Measurements from ENCODE around the gene PORCN. TPM values are rescaled to one million over a fixed set of nuclear protein-coding genes. Genes with fewer than 3 reads are reported as not detected.
A peak's percentile ranks its signal among the peaks of the same experiment; 100 is the strongest.

PORCN gene
- total and polyA plus RNA-seq, 2 of the 4 experiments (the other 2 are of a cell fraction): 4.1 to 10.1 TPM

DNA sequence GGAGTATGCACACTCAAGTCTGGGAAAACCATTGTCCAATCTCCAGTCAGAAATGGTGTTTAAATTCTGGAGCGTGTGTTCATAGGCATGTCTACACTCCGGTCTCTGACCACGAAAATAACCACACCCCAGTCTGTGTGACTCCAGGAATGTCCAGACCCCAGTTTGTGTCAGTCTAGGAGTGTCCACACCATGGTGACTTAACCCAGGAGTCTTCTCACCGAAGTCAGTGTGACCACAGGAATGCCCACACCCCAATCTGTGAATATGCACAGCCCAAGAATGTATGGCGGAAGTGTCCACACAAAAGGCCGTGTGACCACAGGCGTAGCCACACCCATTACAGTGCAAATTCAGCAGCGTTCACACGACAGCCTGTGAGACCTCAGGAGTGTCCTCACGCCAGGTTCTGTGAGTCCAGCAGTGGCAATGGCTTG, 21.4 kb upstream of the PORCN start:
- intact Hi-C loops (cut with micrococcal nuclease): no loop called here
- peak overlapping the region; percentile 63; the same call in 1 of the 2 replicates for H2AK5ac ChIP-seq (ENCODE audit: low read depth, low read length)
- no peak overlapping the region for H3K4me2 ChIP-seq (ENCODE audit: low read depth, low read length)
- H4K20me1 ChIP-seq (ENCODE audit: insufficient read depth, low read length): no peaks in the 10 kb centered on the region
- no peak overlapping the region for H3K4me3 ChIP-seq (ENCODE audit: insufficient read depth, low read depth, low read length)
- peak overlapping the region; percentile 31; the same call in 1 of the 2 replicates for H4K91ac ChIP-seq (ENCODE audit: insufficient read depth, low read depth, low read length)
- ChIA-PET CTCF (interaction anchor here (0.6 kb wide), 1 partner anchor 19 kb away, joined by 4 read pairs; no protein-coding TSS in a partner anchor), POLR2A (ENCODE audit: unreplicated experiment) (no interaction called here)
- H2BK5ac ChIP-seq (ENCODE audit: low read depth, low read length, poor library complexity, severe bottlenecking): no peak overlapping the region
- H3K36me3 ChIP-seq (ENCODE audit: control insufficient read depth, insufficient read depth, low read length): peaks cover 8% of the 10 kb centered on the region
- H4K8ac ChIP-seq (ENCODE audit: low read depth in 2 of 2, low read length in 2 of 2): peak overlapping the region in 1 of 2 experiments; percentile 54; a peak in 1 of 4 replicates
- dilution Hi-C loops (cut with HindIII; ENCODE audit: low sequenced_read_pairs, unreplicated experiment): no loop called here
- H3K14ac ChIP-seq (replicated peaks; ENCODE audit: low read depth, low read length): peak overlapping the region; percentile 3; the same call in 1 of the 2 replicates
- no peaks in the 10 kb centered on the region; the same call in 1 of the 2 replicates for H3K9me3 ChIP-seq (ENCODE audit: control insufficient read depth, insufficient read depth, low read length)
- H3K9ac ChIP-seq (ENCODE audit: low read depth, low read length): no peak overlapping the region
- peak overlapping the region; percentile 61 for H2AFZ ChIP-seq (replicated peaks; ENCODE audit: low read length, poor library complexity)
- no peaks in the 10 kb centered on the region for H3K27me3 ChIP-seq (ENCODE audit: control insufficient read depth, insufficient read depth, low read length)
- WGBS, 2 experiments (ENCODE audit: extremely low coverage in 2 of 2, insufficient read length in 1 of 2): 47% methylated on average over 9 of the region's 10 CpGs; no CpG with 5 or more reads in 1 of the 2 experiments
- H4K5ac ChIP-seq (ENCODE audit: low read depth, low read length): no peak overlapping the region
- H3K27ac ChIP-seq (ENCODE audit: insufficient read depth, low read length): no peak overlapping the region
- DNase-seq: peak; percentile 89
- no peak overlapping the region for H3K56ac ChIP-seq (ENCODE audit: extremely low read depth, insufficient read depth, low read length)
- in situ Hi-C loops (cut with MboI; ENCODE audit: low sequenced_read_pairs): no loop called here
- H3K4me1 ChIP-seq (ENCODE audit: control insufficient read depth, insufficient read depth, low read length): peaks cover 3% of the 10 kb centered on the region
- peak overlapping the region; percentile 4; the same call in 1 of the 2 replicates for H2BK120ac ChIP-seq (ENCODE audit: low read depth, low read length)
- ATAC-seq (ENCODE audit: low read depth): peak; percentile 51
- no TSS peak for BruUV-seq (replicated peaks)
- peak overlapping the region; percentile 0; the same call in 1 of the 2 replicates for H2BK20ac ChIP-seq (ENCODE audit: low read depth, low read length)
- H2AK9ac ChIP-seq (replicated peaks; ENCODE audit: low read depth, low read length, poor library complexity): peak overlapping the region; percentile 76
- no peak overlapping the region for H3K18ac ChIP-seq (ENCODE audit: low read depth, low read length)
- peak overlapping the region; percentile 58 for H3K4ac ChIP-seq (ENCODE audit: low read depth, low read length)
- H3K9me1 ChIP-seq (ENCODE audit: insufficient read depth, low read length): peaks cover 11% of the 10 kb centered on the region
- H3K23ac ChIP-seq (ENCODE audit: low read depth, low read length): no peak overlapping the region
- no peaks in the 10 kb centered on the region for H3K79me1 ChIP-seq (ENCODE audit: low read depth in 1 of 2, low read length in 2 of 2)
- peak overlapping the region; percentile 7; the same call in 1 of the 3 replicates for H2BK15ac ChIP-seq (ENCODE audit: low read depth, low read length)
- TF ChIP-seq ELK1 (IDR thresholded peaks at IDR 0.05; ENCODE audit: borderline replicate concordance, low read depth, low read length) (no peak), MAZ (IDR thresholded peaks at IDR 0.05; ENCODE audit: borderline replicate concordance, low read depth, low read length) (no peak), CEBPB (IDR thresholded peaks at IDR 0.05; ENCODE audit: low read depth, low read length) (0 out of 2 replicates have a peak, but pooled peaks have one; percentile 20), RFX5 (IDR thresholded peaks at IDR 0.05; ENCODE audit: low read depth, low read length) (no peak), CHD1 (IDR thresholded peaks at IDR 0.05; ENCODE audit: low read depth, low read length) (no peak), MXI1 (IDR thresholded peaks at IDR 0.05; ENCODE audit: borderline replicate concordance, low read depth, low read length) (no peak), SMC3 (IDR thresholded peaks at IDR 0.05; ENCODE audit: low read depth, low read length) (no peak), CTCF (conservative IDR thresholded peaks at IDR 0.05; ENCODE audit: low read depth, low read length) (no peak), BHLHE40 (IDR thresholded peaks at IDR 0.05; ENCODE audit: low read depth, low read length) (0 out of 2 replicates have a peak, but pooled peaks have one; percentile 14), USF2 (IDR thresholded peaks at IDR 0.05; ENCODE audit: low read depth, low read length) (0 out of 2 replicates have a peak, but pooled peaks have one; percentile 31), RCOR1 (IDR thresholded peaks at IDR 0.05; ENCODE audit: insufficient replicate concordance, low read length) (no peak), RAD21 (IDR thresholded peaks at IDR 0.05; ENCODE audit: low read length) (no peak), POLR2A (IDR thresholded peaks at IDR 0.05; ENCODE audit: low read depth, low read length) (no peak), NFE2L2 (IDR thresholded peaks at IDR 0.05; ENCODE audit: low read depth, low read length) (peak; percentile 51; the same call in 1 of the 2 replicates), MAFK (IDR thresholded peaks at IDR 0.05; ENCODE audit: low read depth, low read length) (peak; percentile 14; the same call in 1 of the 2 replicates)
